Measurements from ENCODE around the gene TRPM3.
A peak's percentile ranks its signal among the peaks of the same experiment; 100 is the strongest.

TRPM3 gene

GRCh38 chr9:70488098-70488792 is 633.2 kb downstream of the TRPM3 start:
- TF ChIP-seq CTCF (IDR thresholded peaks at IDR 0.05; ENCODE audit: insufficient read depth, low read length), result no peak
- no peak for TF ChIP-seq GABPA (IDR thresholded peaks at IDR 0.05; ENCODE audit: low read depth)
- no peak for TF ChIP-seq POLR2AphosphoS5 (IDR thresholded peaks at IDR 0.05; ENCODE audit: low read depth)
- no peak for TF ChIP-seq SPI1 (IDR thresholded peaks at IDR 0.05; ENCODE audit: borderline replicate concordance, low read depth)
- TF ChIP-seq REST (IDR thresholded peaks at IDR 0.05; ENCODE audit: insufficient replicate concordance, low read depth), result no peak
- DNase-seq (ENCODE audit: low read depth in 1 of 2, low spot score in 1 of 2), result no peak
- H3K4me3 ChIP-seq (replicated peaks; ENCODE audit: insufficient read depth, low read length), result no peak overlapping the region
- no peak overlapping the region for H3K27ac ChIP-seq (replicated peaks)
- H3K27me3 ChIP-seq (ENCODE audit: insufficient read depth, poor library complexity, severe bottlenecking), result no peaks in the 10 kb centered on the region

GRCh38 chr9:70486127-70486526 is 635.3 kb downstream of the TRPM3 start:
- Histone ChIP-seq H3K27ac (replicated peaks) (no peak overlapping the region), H3K4me3 (replicated peaks; ENCODE audit: insufficient read depth, low read length) (no peak overlapping the region), H3K27me3 (ENCODE audit: insufficient read depth, poor library complexity, severe bottlenecking) (no peaks in the 10 kb centered on the region)
- no peak for TF ChIP-seq SPI1 (IDR thresholded peaks at IDR 0.05; ENCODE audit: borderline replicate concordance, low read depth)
- no peak for TF ChIP-seq GABPA (IDR thresholded peaks at IDR 0.05; ENCODE audit: low read depth)
- TF ChIP-seq CTCF (IDR thresholded peaks at IDR 0.05; ENCODE audit: insufficient read depth, low read length), result no peak
- TF ChIP-seq REST (IDR thresholded peaks at IDR 0.05; ENCODE audit: insufficient replicate concordance, low read depth), result no peak
- no peak for TF ChIP-seq POLR2AphosphoS5 (IDR thresholded peaks at IDR 0.05; ENCODE audit: low read depth)
- DNase-seq (ENCODE audit: low read depth in 1 of 2, low spot score in 1 of 2), result no peak

GRCh38 chr9:70485273-70485858 is 636.1 kb downstream of the TRPM3 start:
- H3K27me3 ChIP-seq (ENCODE audit: insufficient read depth, poor library complexity, severe bottlenecking), result no peaks in the 10 kb centered on the region
- H3K4me3 ChIP-seq (replicated peaks; ENCODE audit: insufficient read depth, low read length), result no peak overlapping the region
- no peak for DNase-seq (ENCODE audit: low read depth in 1 of 2, low spot score in 1 of 2)
- TF ChIP-seq SPI1 (IDR thresholded peaks at IDR 0.05; ENCODE audit: borderline replicate concordance, low read depth), result no peak
- H3K27ac ChIP-seq (replicated peaks), result no peak overlapping the region

- peak; percentile 65 for TF ChIP-seq CTCF (IDR thresholded peaks at IDR 0.05; ENCODE audit: insufficient read depth, low read length)
- TF ChIP-seq SPI1 (IDR thresholded peaks at IDR 0.05; ENCODE audit: borderline replicate concordance, low read depth), result no peak
- Histone ChIP-seq H3K27me3 (ENCODE audit: insufficient read depth, poor library complexity, severe bottlenecking) (no peaks in the 10 kb centered on the region), H3K27ac (replicated peaks) (no peak overlapping the region), H3K4me3 (replicated peaks; ENCODE audit: insufficient read depth, low read length) (no peak overlapping the region)
- DNase-seq (ENCODE audit: low read depth in 1 of 2, low spot score in 1 of 2), result peak; percentile 31 to 39
Measured at GRCh38 chr9:70484232-70485130, 636.9 kb downstream of the TRPM3 start.
